ENCODE measurements around the gene PTPRM.

Gene PTPRM

DNA sequence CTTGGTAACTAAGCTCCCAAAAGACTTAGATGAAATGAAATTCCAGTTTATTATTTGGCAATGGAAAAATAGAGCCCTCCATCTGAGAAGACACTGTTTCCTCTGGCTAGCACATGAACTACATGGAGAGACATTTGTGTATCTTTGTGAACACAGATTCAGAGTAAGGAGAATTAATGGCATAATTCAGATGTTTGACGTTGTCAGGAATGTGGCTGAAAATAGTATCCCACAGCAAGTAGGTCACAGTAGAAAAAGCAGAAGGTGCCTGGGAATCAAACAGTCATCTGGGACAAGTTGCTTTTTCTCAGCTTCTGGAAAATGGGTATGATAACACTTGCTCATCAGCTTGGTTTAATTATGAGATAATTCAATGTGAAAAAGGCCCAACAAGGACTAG is 288.6 kb downstream of the PTPRM start:
- Histone ChIP-seq H3K4me1 (ENCODE audit: control insufficient read depth, insufficient read depth, low read depth, low read length) (peaks cover 4% of the 10 kb centered on the region), H2BK5ac (ENCODE audit: low read depth, low read length, poor library complexity, severe bottlenecking) (no peak overlapping the region), H3K36me3 (ENCODE audit: control insufficient read depth in 1 of 2, insufficient read depth in 2 of 2, low read depth in 1 of 2, low read length in 2 of 2) (no peaks in the 10 kb centered on the region), H3K9me3 (ENCODE audit: control insufficient read depth, low read length) (peaks cover 4% of the 10 kb centered on the region), H3K79me1 (replicated peaks; ENCODE audit: low read length, poor library complexity, severe bottlenecking) (peaks cover 19% of the 10 kb centered on the region), H3K27me3 (ENCODE audit: control insufficient read depth in 1 of 2, insufficient read depth in 1 of 2, low read length in 2 of 2) (no peaks in the 10 kb centered on the region), H3K4me3 (ENCODE audit: insufficient read depth in 1 of 2, low read depth in 1 of 2, low read length in 2 of 2) (no peak overlapping the region), H4K91ac (ENCODE audit: low read length) (no peak overlapping the region), H4K8ac (ENCODE audit: low read length) (no peak overlapping the region), H2BK120ac (ENCODE audit: low read depth, low read length) (no peak overlapping the region), H3K9ac (ENCODE audit: low read length) (no peak overlapping the region), H3K4me2 (ENCODE audit: low read length, poor library complexity, severe bottlenecking) (no peak overlapping the region), H3K4ac (ENCODE audit: low read depth in 1 of 2, low read length in 2 of 2) (no peak overlapping the region), H2AK5ac (ENCODE audit: low read length, severe bottlenecking) (no peak overlapping the region), H3K14ac (ENCODE audit: low read length in 2 of 2) (no peak overlapping the region), H2BK12ac (ENCODE audit: low read length in 2 of 2) (no peak overlapping the region), H3K23ac (ENCODE audit: low read length in 2 of 2) (no peak overlapping the region), H3K27ac (ENCODE audit: low read length, poor library complexity, severe bottlenecking) (no peak overlapping the region), H2BK15ac (ENCODE audit: low read depth, poor library complexity, severe bottlenecking) (no peak overlapping the region), H3K18ac (ENCODE audit: low read depth in 1 of 2, low read length in 2 of 2) (no peak overlapping the region), H2AFZ (ENCODE audit: low read depth, low read length) (no peak overlapping the region)
- DNase-seq: no peak
- WGBS: 0% methylated on average over 1 of the region's 1 CpG

DNA sequence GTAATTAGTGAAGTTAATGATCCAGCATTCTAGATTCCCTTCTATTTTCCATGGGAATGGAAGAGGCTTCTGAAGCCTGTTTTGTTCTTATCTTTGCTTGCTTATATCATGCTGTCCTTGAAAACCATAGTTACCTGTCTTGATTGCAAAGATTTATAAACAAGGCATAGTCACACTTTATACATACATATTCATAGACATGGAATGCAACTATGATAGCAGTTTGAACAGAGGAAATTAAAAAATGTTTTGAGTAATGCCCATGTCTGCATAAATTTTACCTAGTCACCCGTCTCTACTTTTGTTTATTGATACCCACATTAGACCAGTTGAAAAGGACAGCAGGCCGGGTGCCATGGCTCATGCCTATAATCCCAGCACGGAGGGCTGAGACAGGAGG is 289.0 kb downstream of the PTPRM start:
- Histone ChIP-seq H3K9me3 (ENCODE audit: control insufficient read depth, low read length) (peaks cover 4% of the 10 kb centered on the region), H2BK15ac (ENCODE audit: low read depth, poor library complexity, severe bottlenecking) (no peak overlapping the region), H3K4me2 (ENCODE audit: low read length, poor library complexity, severe bottlenecking) (no peak overlapping the region), H3K27ac (ENCODE audit: low read length, poor library complexity, severe bottlenecking) (no peak overlapping the region), H2BK5ac (ENCODE audit: low read depth, low read length, poor library complexity, severe bottlenecking) (no peak overlapping the region), H3K4ac (ENCODE audit: low read depth in 1 of 2, low read length in 2 of 2) (no peak overlapping the region), H3K23ac (ENCODE audit: low read length in 2 of 2) (no peak overlapping the region), H2AFZ (ENCODE audit: low read depth, low read length) (no peak overlapping the region), H2BK12ac (ENCODE audit: low read length in 2 of 2) (no peak overlapping the region), H3K14ac (ENCODE audit: low read length in 2 of 2) (no peak overlapping the region), H3K27me3 (ENCODE audit: control insufficient read depth in 1 of 2, insufficient read depth in 1 of 2, low read length in 2 of 2) (no peaks in the 10 kb centered on the region), H2BK120ac (ENCODE audit: low read depth, low read length) (no peak overlapping the region), H3K36me3 (ENCODE audit: control insufficient read depth in 1 of 2, insufficient read depth in 2 of 2, low read depth in 1 of 2, low read length in 2 of 2) (no peaks in the 10 kb centered on the region), H3K18ac (ENCODE audit: low read depth in 1 of 2, low read length in 2 of 2) (no peak overlapping the region), H3K4me3 (ENCODE audit: insufficient read depth in 1 of 2, low read depth in 1 of 2, low read length in 2 of 2) (no peak overlapping the region), H3K4me1 (ENCODE audit: control insufficient read depth, insufficient read depth, low read depth, low read length) (peaks cover 4% of the 10 kb centered on the region), H2AK5ac (ENCODE audit: low read length, severe bottlenecking) (no peak overlapping the region), H4K91ac (ENCODE audit: low read length) (no peak overlapping the region), H4K8ac (ENCODE audit: low read length) (no peak overlapping the region), H3K79me1 (replicated peaks; ENCODE audit: low read length, poor library complexity, severe bottlenecking) (peaks cover 20% of the 10 kb centered on the region), H3K9ac (ENCODE audit: low read length) (no peak overlapping the region)
- 97% methylated on average over 3 of the region's 3 CpGs for WGBS
- DNase-seq: no peak

DNA sequence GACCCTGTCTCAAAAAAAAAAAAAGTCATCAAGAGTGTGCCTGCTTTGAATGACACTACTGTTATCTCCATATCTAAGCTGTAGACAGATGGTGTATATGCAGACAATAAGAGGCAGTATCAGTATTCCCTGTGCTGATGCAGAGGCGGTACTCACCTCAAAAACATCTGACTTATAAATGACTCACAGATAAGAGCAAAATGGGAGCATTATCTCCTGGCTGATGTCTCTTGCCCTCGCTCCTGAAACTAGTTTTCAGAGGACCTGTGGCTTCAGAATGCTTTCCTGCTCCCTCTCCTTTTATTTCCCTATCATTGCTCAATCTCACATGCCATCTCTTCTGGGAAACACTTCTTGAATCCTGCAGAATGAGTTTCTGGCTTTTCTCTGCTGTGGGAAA is 289.6 kb downstream of the PTPRM start:
- no peak overlapping the region for H2AFZ ChIP-seq (ENCODE audit: low read depth, low read length)
- no peak overlapping the region for H3K27ac ChIP-seq (ENCODE audit: low read length, poor library complexity, severe bottlenecking)
- no peak overlapping the region for H3K4me3 ChIP-seq (ENCODE audit: insufficient read depth in 1 of 2, low read depth in 1 of 2, low read length in 2 of 2)
- WGBS: 40% methylated on average over 2 of the region's 2 CpGs
- no peak overlapping the region for H2BK5ac ChIP-seq (ENCODE audit: low read depth, low read length, poor library complexity, severe bottlenecking)
- H4K91ac ChIP-seq (ENCODE audit: low read length): no peak overlapping the region
- H2AK5ac ChIP-seq (ENCODE audit: low read length, severe bottlenecking): no peak overlapping the region
- H3K9me3 ChIP-seq (ENCODE audit: control insufficient read depth, low read length): peaks cover 4% of the 10 kb centered on the region
- H3K4me1 ChIP-seq (ENCODE audit: control insufficient read depth, insufficient read depth, low read depth, low read length): peaks cover 4% of the 10 kb centered on the region
- peaks cover 17% of the 10 kb centered on the region for H3K79me1 ChIP-seq (replicated peaks; ENCODE audit: low read length, poor library complexity, severe bottlenecking)
- H3K18ac ChIP-seq (ENCODE audit: low read depth in 1 of 2, low read length in 2 of 2): no peak overlapping the region
- H3K4ac ChIP-seq (ENCODE audit: low read depth in 1 of 2, low read length in 2 of 2): no peak overlapping the region
- H2BK12ac ChIP-seq (ENCODE audit: low read length in 2 of 2): no peak overlapping the region
- no peak overlapping the region for H2BK15ac ChIP-seq (ENCODE audit: low read depth, poor library complexity, severe bottlenecking)
- no peak overlapping the region for H3K14ac ChIP-seq (ENCODE audit: low read length in 2 of 2)
- H2BK120ac ChIP-seq (ENCODE audit: low read depth, low read length): no peak overlapping the region
- no peak overlapping the region for H4K8ac ChIP-seq (ENCODE audit: low read length)
- no peaks in the 10 kb centered on the region for H3K27me3 ChIP-seq (ENCODE audit: control insufficient read depth in 1 of 2, insufficient read depth in 1 of 2, low read length in 2 of 2)
- no peak overlapping the region for H3K4me2 ChIP-seq (ENCODE audit: low read length, poor library complexity, severe bottlenecking)
- H3K23ac ChIP-seq (ENCODE audit: low read length in 2 of 2): no peak overlapping the region
- no peaks in the 10 kb centered on the region for H3K36me3 ChIP-seq (ENCODE audit: control insufficient read depth in 1 of 2, insufficient read depth in 2 of 2, low read depth in 1 of 2, low read length in 2 of 2)
- DNase-seq: peak; percentile 20
- H3K9ac ChIP-seq (ENCODE audit: low read length): no peak overlapping the region

DNA sequence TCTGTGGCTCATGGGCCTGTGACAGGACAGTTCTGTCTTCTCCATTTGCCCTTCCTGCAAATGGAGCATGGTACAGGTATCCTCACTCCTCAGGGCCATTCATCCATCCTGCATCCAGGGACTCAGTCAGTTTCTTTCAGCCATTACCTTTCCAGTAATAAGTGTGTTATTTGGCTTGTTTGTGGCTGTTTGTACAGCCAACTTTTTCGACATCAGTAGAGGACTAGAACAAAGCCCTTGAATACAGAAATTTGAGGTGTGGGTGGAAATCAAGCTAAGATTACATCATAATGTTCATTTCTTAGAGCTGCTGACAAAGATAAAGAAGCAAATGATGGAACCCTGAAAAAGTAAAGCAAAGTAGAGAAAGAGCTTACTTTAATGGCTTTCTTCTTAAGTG is 290.4 kb downstream of the PTPRM start:
- Histone ChIP-seq H2BK15ac (ENCODE audit: low read depth, poor library complexity, severe bottlenecking) (no peak overlapping the region), H3K23ac (ENCODE audit: low read length in 2 of 2) (no peak overlapping the region), H3K79me1 (replicated peaks; ENCODE audit: low read length, poor library complexity, severe bottlenecking) (peaks cover 17% of the 10 kb centered on the region), H2BK120ac (ENCODE audit: low read depth, low read length) (no peak overlapping the region), H2BK5ac (ENCODE audit: low read depth, low read length, poor library complexity, severe bottlenecking) (no peak overlapping the region), H2BK12ac (ENCODE audit: low read length in 2 of 2) (no peak overlapping the region), H3K14ac (ENCODE audit: low read length in 2 of 2) (no peak overlapping the region), H3K4me2 (ENCODE audit: low read length, poor library complexity, severe bottlenecking) (no peak overlapping the region), H3K27me3 (ENCODE audit: control insufficient read depth in 1 of 2, insufficient read depth in 1 of 2, low read length in 2 of 2) (no peaks in the 10 kb centered on the region), H2AFZ (ENCODE audit: low read depth, low read length) (no peak overlapping the region), H4K91ac (ENCODE audit: low read length) (no peak overlapping the region), H4K8ac (ENCODE audit: low read length) (no peak overlapping the region), H3K36me3 (ENCODE audit: control insufficient read depth in 1 of 2, insufficient read depth in 2 of 2, low read depth in 1 of 2, low read length in 2 of 2) (no peaks in the 10 kb centered on the region), H3K9me3 (ENCODE audit: control insufficient read depth, low read length) (no peaks in the 10 kb centered on the region), H2AK5ac (ENCODE audit: low read length, severe bottlenecking) (no peak overlapping the region), H3K4ac (ENCODE audit: low read depth in 1 of 2, low read length in 2 of 2) (no peak overlapping the region), H3K4me1 (ENCODE audit: control insufficient read depth, insufficient read depth, low read depth, low read length) (peaks cover 4% of the 10 kb centered on the region), H3K4me3 (ENCODE audit: insufficient read depth in 1 of 2, low read depth in 1 of 2, low read length in 2 of 2) (no peak overlapping the region), H3K27ac (ENCODE audit: low read length, poor library complexity, severe bottlenecking) (no peak overlapping the region), H3K18ac (ENCODE audit: low read depth in 1 of 2, low read length in 2 of 2) (no peak overlapping the region), H3K9ac (ENCODE audit: low read length) (no peak overlapping the region)
- no peak for DNase-seq
- WGBS: 100% methylated on average over 1 of the region's 1 CpG

Measured in mesenchymal stem cell (in vitro differentiated cells and primary cell).